Measurements from ENCODE around the gene SERINC5.
"Not testable (repeated sequence)": the region's sequence is repeated elsewhere in the genome, so short reads cannot be mapped to it uniquely, and the experiment has no call there.

SERINC5 gene

GRCh38 chr5:80204808-80205614 lies 50.8 kb downstream of the SERINC5 start:
- in situ Hi-C loops (cut with MboI; ENCODE audit: low sequenced_read_pairs), result no loop called here

GRCh38 chr5:80201763-80202162 lies 54.1 kb downstream of the SERINC5 start:
- in situ Hi-C loops (cut with MboI; ENCODE audit: low sequenced_read_pairs), result not testable (repeated sequence)

- in situ Hi-C loops (cut with MboI; ENCODE audit: low sequenced_read_pairs), result no loop called here
These were observed 56.9 kb downstream of the SERINC5 start for GRCh38 chr5:80198920-80199319.

- in situ Hi-C loops (cut with MboI; ENCODE audit: low sequenced_read_pairs), result no loop called here
These were observed 57.4 kb downstream of the SERINC5 start for GRCh38 chr5:80198399-80198798.

GRCh38 chr5:80195837-80196400 lies 59.9 kb downstream of the SERINC5 start:
- in situ Hi-C loops (cut with MboI; ENCODE audit: low sequenced_read_pairs), result no loop called here

- in situ Hi-C loops (cut with MboI; ENCODE audit: low sequenced_read_pairs), result no loop called here
These were observed 61.4 kb downstream of the SERINC5 start for GRCh38 chr5:80194468-80194867.

GRCh38 chr5:80193401-80193800 lies 62.4 kb downstream of the SERINC5 start:
- in situ Hi-C loops (cut with MboI; ENCODE audit: low sequenced_read_pairs), result no loop called here

GRCh38 chr5:80192507-80193241 lies 63.2 kb downstream of the SERINC5 start:
- in situ Hi-C loops (cut with MboI; ENCODE audit: low sequenced_read_pairs), result no loop called here

- in situ Hi-C loops (cut with MboI; ENCODE audit: low sequenced_read_pairs), result no loop called here
These were observed 63.9 kb downstream of the SERINC5 start for GRCh38 chr5:80191991-80192398.

- in situ Hi-C loops (cut with MboI; ENCODE audit: low sequenced_read_pairs), result no loop called here
These were observed 64.5 kb downstream of the SERINC5 start for GRCh38 chr5:80191397-80191796.

GRCh38 chr5:80190960-80191359 lies 64.9 kb downstream of the SERINC5 start:
- in situ Hi-C loops (cut with MboI; ENCODE audit: low sequenced_read_pairs), result no loop called here

DNA sequence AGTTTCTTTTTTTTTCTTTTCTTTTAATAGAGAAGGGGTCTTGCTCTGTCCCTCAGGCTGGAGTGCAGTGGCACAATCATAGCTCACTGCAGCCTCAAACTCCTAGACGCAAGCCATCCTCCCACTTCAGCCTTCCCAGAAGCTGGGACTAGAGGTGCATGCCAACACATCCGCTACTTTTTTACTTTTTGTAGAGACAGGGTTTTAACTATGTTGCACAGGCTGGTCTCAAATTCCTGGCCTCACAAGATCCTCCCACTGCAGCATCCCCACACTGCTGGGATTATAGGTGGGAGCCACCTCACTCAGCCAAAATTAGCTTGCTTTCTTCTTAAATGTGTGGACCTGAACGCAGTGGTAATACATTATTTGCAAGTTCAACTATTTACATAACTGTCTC lies 66.1 kb downstream of the SERINC5 start:
- in situ Hi-C loops (cut with MboI; ENCODE audit: low sequenced_read_pairs), result no loop called here

DNA sequence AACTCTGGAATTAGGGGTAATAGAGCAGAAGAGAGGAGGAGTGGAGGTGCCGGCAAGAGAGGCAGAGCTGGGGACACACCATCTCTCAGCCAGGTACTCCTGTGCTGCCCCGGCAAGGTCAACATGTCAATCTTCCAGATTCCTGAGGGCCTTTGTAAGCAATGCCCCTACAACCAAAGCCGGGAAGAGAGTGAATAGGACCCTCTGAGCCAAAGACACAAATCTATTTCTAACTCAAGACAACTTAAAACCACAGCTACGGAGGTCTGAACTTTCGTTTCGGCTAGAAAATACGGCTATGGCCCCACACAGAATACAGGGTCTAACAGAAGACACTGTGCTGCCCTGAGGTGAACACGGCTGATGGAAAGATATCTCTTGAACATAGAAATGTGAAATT lies 66.6 kb downstream of the SERINC5 start:
- in situ Hi-C loops (cut with MboI; ENCODE audit: low sequenced_read_pairs), result no loop called here

DNA sequence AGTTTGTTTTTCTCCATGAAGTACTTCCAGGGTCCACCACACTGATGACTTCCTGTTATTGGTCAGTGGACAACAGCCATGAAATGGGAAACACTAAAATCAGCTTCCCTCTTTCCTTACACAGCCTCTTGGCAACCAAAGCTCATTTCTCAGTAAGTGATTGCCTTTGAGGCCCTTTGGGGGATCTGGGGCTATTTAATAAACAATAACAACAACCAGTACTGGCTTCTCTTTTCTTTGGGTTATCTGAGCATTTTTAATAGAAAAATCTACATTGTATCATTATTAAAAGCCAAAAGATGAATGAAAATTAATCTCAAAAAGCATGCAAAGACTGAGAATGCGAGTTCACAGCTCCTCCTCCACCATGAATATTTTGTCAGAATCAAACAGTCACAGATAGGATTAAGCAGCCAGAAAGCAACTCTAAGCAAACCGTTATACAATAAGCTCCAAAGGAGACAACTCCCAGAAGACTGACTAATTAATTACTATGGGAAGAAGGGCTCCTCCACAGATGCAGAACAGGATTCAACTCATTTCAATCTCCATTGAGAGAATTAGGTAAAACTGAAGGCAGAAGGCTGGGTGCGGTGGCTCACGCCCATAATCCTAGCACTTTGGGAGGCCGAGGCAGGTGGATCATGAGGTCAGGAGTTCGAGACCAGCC lies 68.3 kb downstream of the SERINC5 start:
- in situ Hi-C loops (cut with MboI; ENCODE audit: low sequenced_read_pairs), result no loop called here

DNA sequence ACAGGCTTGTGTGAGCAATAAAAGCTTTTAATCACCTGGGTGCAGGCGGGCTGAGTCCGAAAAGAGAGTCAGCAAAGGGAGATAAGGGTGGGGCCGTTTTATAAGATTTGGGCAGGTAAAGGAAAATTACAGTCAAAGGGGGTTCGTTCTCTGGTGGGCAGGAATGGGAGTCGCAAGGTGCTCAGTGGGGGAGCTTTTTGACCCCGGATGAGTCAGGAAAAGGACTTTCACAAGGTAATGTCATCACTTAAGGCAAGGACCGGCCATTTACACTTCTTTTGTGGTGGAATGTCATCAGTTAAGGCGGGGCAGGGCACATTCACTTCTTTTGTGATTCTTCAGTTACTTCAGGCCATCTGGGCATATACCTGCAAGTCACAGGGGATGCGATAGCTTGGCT lies 70.3 kb downstream of the SERINC5 start:
- in situ Hi-C loops (cut with MboI; ENCODE audit: low sequenced_read_pairs), result not testable (repeated sequence)

- in situ Hi-C loops (cut with MboI; ENCODE audit: low sequenced_read_pairs), result no loop called here
These were observed 70.8 kb downstream of the SERINC5 start for GRCh38 chr5:80185095-80185494.

- in situ Hi-C loops (cut with MboI; ENCODE audit: low sequenced_read_pairs), result no loop called here
These were observed 71.4 kb downstream of the SERINC5 start for GRCh38 chr5:80184235-80185023.

DNA sequence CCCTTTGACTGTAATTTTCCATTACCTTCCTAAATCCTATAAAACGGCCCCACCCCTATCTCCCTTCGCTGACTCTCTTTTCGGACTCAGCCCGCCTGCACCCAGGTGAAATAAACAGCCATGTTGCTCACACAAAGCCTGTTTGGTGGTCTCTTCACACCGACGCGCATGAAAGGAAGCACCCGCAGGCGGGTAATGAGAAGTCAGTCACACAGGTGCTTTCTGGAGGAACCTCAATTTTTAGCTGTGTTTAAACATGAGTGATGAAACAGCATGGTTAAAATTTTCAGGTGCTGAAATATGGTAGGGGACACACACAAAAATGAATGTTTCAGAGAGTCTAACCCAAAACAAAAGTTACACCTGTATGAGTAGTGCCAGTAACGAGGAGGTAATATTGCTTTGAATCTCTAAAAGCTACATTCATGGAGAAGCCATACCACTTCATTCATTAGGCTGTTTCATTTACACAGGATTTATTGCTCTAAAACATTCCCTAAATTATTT lies 72.1 kb downstream of the SERINC5 start:
- in situ Hi-C loops (cut with MboI; ENCODE audit: low sequenced_read_pairs), result not testable (repeated sequence)

- in situ Hi-C loops (cut with MboI; ENCODE audit: low sequenced_read_pairs), result no loop called here
These were observed 72.9 kb downstream of the SERINC5 start for GRCh38 chr5:80182809-80183580.

Data from hTERT RPE-1 (cell line).